Liver (tissue), 9 donors: ENCODE results near the gene DCDC2B. TPM values are rescaled to one million over a fixed set of nuclear protein-coding genes. Genes with fewer than 3 reads are reported as not detected.

Experiments
- DNase-seq: peaks from one replicate; pipeline ENCODE4 v3.0.0-alpha.2; 2017; ENCODE audit warnings: low spot score
- H3K27ac ChIP-seq, 2 donors: one replicate each; pipeline ENCODE4 v1.7.0; 2013; ENCODE audit warnings: inconsistent platforms in 2 of 2, low read length in 2 of 2, control low read depth in 1 of 2, low read depth in 1 of 2, mild to moderate bottlenecking in 1 of 2
- H3K27me3 ChIP-seq, 4 donors: one replicate each; pipeline versions ENCODE4 v1.6.1 to v1.7.0; 2013; ENCODE audit warnings: low read length in 3 of 4, inconsistent platforms in 1 of 4, mild to moderate bottlenecking in 1 of 4, moderate library complexity in 1 of 4; ENCODE audit not compliant: control insufficient read depth in 4 of 4, insufficient read depth in 4 of 4
- H3K36me3 ChIP-seq, 4 donors: one replicate each; pipeline versions ENCODE4 v1.6.1 to v1.7.0; 2013; ENCODE audit warnings: low read length in 3 of 4, mild to moderate bottlenecking in 3 of 4, low read depth in 1 of 4, moderate library complexity in 1 of 4; ENCODE audit not compliant: control insufficient read depth in 4 of 4, insufficient read depth in 3 of 4
- H3K4me1 ChIP-seq, 4 donors: one replicate each; pipeline versions ENCODE4 v1.6.1 to v1.7.0; 2013; ENCODE audit warnings: low read length in 3 of 4, mild to moderate bottlenecking in 3 of 4, moderate library complexity in 1 of 4; ENCODE audit not compliant: control insufficient read depth in 4 of 4, insufficient read depth in 4 of 4
- H3K4me3 ChIP-seq, 3 donors: one replicate each; pipeline versions ENCODE4 v1.6.1 to v1.7.0; 2013; ENCODE audit warnings: low read length in 3 of 3, control low read depth in 1 of 3, low read depth in 1 of 3, mild to moderate bottlenecking in 1 of 3
- H3K9ac ChIP-seq, 2 donors: one replicate each; pipeline ENCODE4 v1.7.0; 2013; ENCODE audit warnings: low read length in 2 of 2, mild to moderate bottlenecking in 2 of 2, moderate library complexity in 2 of 2, control low read depth in 1 of 2, low read depth in 1 of 2
- H3K9me3 ChIP-seq, 4 donors: one replicate each; pipeline versions ENCODE4 v1.6.1 to v1.7.0; 2013; ENCODE audit warnings: low read length in 3 of 4; ENCODE audit not compliant: control insufficient read depth in 4 of 4
- ATF3 ChIP-seq: IDR thresholded peaks from 2 replicates; pipeline ENCODE4 v1.6.1; 2016; ENCODE audit warnings: antibody characterized with exemption
- CTCF ChIP-seq: fragments of 150-350 bp; IDR thresholded peaks from 2 replicates; pipeline ENCODE4 v1.5.1; 2017; ENCODE audit warnings: improper control_type of control experiment, low read depth, low read length; ENCODE audit not compliant: missing input control
- EGR1 ChIP-seq, 2 donors: IDR thresholded peaks; 2 replicates each; pipeline ENCODE4 v1.6.1; 2016 to 2018; ENCODE audit warnings: antibody characterized with exemption in 2 of 2, low read depth in 2 of 2
- FOXA1 ChIP-seq: IDR thresholded peaks from 2 replicates; pipeline ENCODE4 v1.6.1; 2016; ENCODE audit warnings: antibody characterized with exemption
- FOXA2 ChIP-seq: IDR thresholded peaks from 2 replicates; pipeline ENCODE4 v1.6.1; 2016; ENCODE audit warnings: antibody characterized with exemption
- GABPA ChIP-seq, 2 donors: IDR thresholded peaks in 1 of 2; conservative IDR thresholded peaks in 1 of 2; 2 replicates each; pipeline ENCODE4 v1.6.1; 2016; ENCODE audit warnings: antibody characterized with exemption in 2 of 2, mild to moderate bottlenecking in 1 of 2, moderate library complexity in 1 of 2
- HNF4A ChIP-seq, 2 donors: conservative IDR thresholded peaks; 2 replicates each; pipeline ENCODE4 v1.6.1; 2016; ENCODE audit warnings: antibody characterized with exemption in 2 of 2, mild to moderate bottlenecking in 2 of 2
- HNF4G ChIP-seq: IDR thresholded peaks from 2 replicates; pipeline ENCODE4 v1.6.1; 2016; ENCODE audit warnings: antibody characterized with exemption
- JUND ChIP-seq, 2 donors: IDR thresholded peaks; 2 replicates each; pipeline ENCODE4 v1.6.1; 2016; ENCODE audit warnings: antibody characterized with exemption in 2 of 2
- MAX ChIP-seq: IDR thresholded peaks from 2 replicates; pipeline ENCODE4 v1.6.1; 2016; ENCODE audit warnings: antibody characterized with exemption
- NR2F2 ChIP-seq: IDR thresholded peaks from 2 replicates; pipeline ENCODE4 v1.6.1; 2016; ENCODE audit warnings: antibody characterized with exemption
- RAD21 ChIP-seq, 2 donors: IDR thresholded peaks; 2 replicates each; pipeline ENCODE4 v1.6.1; 2016; ENCODE audit warnings: antibody characterized with exemption in 2 of 2, mild to moderate bottlenecking in 2 of 2
- RXRA ChIP-seq, 2 donors: IDR thresholded peaks; 2 replicates each; pipeline ENCODE4 v1.6.1; 2017 to 2018; ENCODE audit warnings: antibody characterized with exemption in 2 of 2, mild to moderate bottlenecking in 1 of 2
- SP1 ChIP-seq: IDR thresholded peaks from 2 replicates; pipeline ENCODE4 v1.6.1; 2018; ENCODE audit warnings: antibody characterized with exemption, mild to moderate bottlenecking
- TAF1 ChIP-seq: conservative IDR thresholded peaks from 2 replicates; pipeline ENCODE4 v1.6.1; 2016; ENCODE audit warnings: antibody characterized with exemption, mild to moderate bottlenecking
- YY1 ChIP-seq: IDR thresholded peaks from 2 replicates; pipeline ENCODE4 v1.6.1; 2016; ENCODE audit warnings: antibody characterized with exemption, mild to moderate bottlenecking
- WGBS: extraction: QIAGEN DNeasy Blood & Tissue Kit; methylation state at CpG from one replicate; pipeline ENCODE4 v1.1.7; 2013; 5-methylcytosine and 5-hydroxymethylcytosine counted together
- polyA plus RNA-seq, 2 donors: library from polyadenylated mRNA; stranded (reverse) in 1 of 2; unstranded in 1 of 2; fragments of 200-250 nt in 1 of 2; fragments of >200 nt in 1 of 2; fragmentation: Nextera tagmentation in 1 of 2; extraction: Ambion mirVana in 1 of 2; gene quantifications; one replicate each; pipeline versions ENCODE4 v1.2.1 to v1.2.3, GENCODE V29; 2013 to 2015
- total RNA-seq, 2 donors: library from RNA; depleted of rRNA; stranded (reverse); fragments of >200 nt; gene quantifications; one replicate each; pipeline ENCODE4 v1.2.3, GENCODE V29; 2014
- TF ChIP-seq, protein P1 (sequence below): IDR thresholded peaks from 2 replicates; pipeline ENCODE4 v1.6.1; 2016; ENCODE audit warnings: antibody characterized with exemption, mild to moderate bottlenecking
- TF ChIP-seq, protein P2 (sequence below): IDR thresholded peaks from 2 replicates; pipeline ENCODE4 v1.6.1; 2016; ENCODE audit warnings: antibody characterized with exemption
- donor health status: healthy.
- donor health status: healthy.
- donor health status: healthy.
- donor health status: healthy.
- donor health status: healthy.

The DCDC2B gene
- total and polyA plus RNA-seq, 4 donors: 0.08 TPM; not detected in 3

DNA sequence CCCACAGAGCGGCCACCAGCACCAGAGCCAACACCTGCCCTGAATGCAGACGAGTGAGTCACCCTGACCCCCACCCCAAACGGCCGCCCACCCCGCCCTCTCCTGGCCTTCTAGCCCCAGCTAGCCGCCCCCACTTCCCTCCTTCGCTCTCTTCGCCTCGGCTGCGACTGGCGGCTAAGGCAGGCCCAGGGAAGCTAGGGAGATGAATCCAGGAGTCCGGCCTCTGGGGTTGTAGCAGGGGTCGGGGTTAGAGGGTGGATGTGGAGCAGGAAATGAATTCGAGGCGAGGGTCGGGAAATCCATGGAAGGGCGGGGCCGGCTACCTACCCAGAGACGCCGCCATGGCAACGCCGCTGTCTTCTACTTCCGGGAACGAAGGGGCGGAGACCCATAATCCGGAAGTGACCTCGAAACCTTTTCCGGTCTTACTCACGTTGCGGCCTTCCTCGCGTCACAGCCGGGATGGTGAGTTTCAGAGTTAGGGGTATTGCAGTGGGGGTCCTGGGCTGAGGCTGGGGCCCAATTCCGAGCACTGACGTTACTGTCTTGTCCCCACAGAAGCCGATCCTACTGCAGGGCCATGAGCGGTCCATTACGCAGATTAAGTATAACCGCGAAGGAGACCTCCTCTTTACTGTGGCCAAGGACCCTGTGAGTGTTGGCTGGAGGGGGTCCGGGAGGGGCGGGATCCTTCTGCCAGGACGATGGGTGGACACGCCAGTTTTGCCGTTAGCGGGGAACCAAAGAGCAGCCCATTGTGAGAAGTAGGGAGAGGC lies 13.3 kb downstream of the DCDC2B start, which contains the start of the genes EIF3I and TMEM234:
TSS of gene EIF3I (plus strand) at position 428 of the 776 bp plus-strand sequence. CDS start at position 463, 35 bp downstream.
TSS of gene TMEM234 (minus strand) at position 374 of the 776 bp plus-strand sequence. CDS start at position 343, 31 bp downstream.
- peaks cover 4 to 20% (median 9%) of the 10 kb centered on the region in 4 donors for H3K36me3 ChIP-seq
- peak within 1 kb of the TSS; percentile 91 to 94 for H3K9ac ChIP-seq

More for the DNA sequence above, 13.3 kb downstream of the DCDC2B start, which contains the start of the genes EIF3I and TMEM234:
- H3K27me3 ChIP-seq: no peaks in the 10 kb centered on the region
- peak within 1 kb of the TSS; percentile 85 to 94 (median 92) for H3K4me3 ChIP-seq
- no peaks in the 10 kb centered on the region for H3K9me3 ChIP-seq
- peak within 1 kb of the TSS; percentile 77 to 89 for H3K27ac ChIP-seq
- under 1% methylated on average over 46 of the region's 46 CpGs for WGBS
- DNase-seq: peak; percentile 89
- peaks cover 13 to 26% (median 23%) of the 10 kb centered on the region in 4 donors for H3K4me1 ChIP-seq
- no peak for TF ChIP-seq TAF1
- TF ChIP-seq GABPA (IDR thresholded peaks at IDR 0.05 in 1 of 2, conservative IDR thresholded peaks at IDR 0.05 in 1 of 2): peak; percentile 91 to 97
- peak in 1 of 2 donors; percentile 28 for TF ChIP-seq JUND (IDR thresholded peaks at IDR 0.05)
- no peak for TF ChIP-seq FOXA1
- no peak for TF ChIP-seq ATF3
- TF ChIP-seq SP1: peak; percentile 40
- peak; percentile 86 for TF ChIP-seq NR2F2
- TF ChIP-seq MAX: peak; percentile 38
- peak in 1 of 2 donors; percentile 13 for TF ChIP-seq RAD21 (IDR thresholded peaks at IDR 0.05)
- no peak for TF ChIP-seq FOXA2
- no peak for TF ChIP-seq HNF4G
- TF ChIP-seq, protein P1, sequence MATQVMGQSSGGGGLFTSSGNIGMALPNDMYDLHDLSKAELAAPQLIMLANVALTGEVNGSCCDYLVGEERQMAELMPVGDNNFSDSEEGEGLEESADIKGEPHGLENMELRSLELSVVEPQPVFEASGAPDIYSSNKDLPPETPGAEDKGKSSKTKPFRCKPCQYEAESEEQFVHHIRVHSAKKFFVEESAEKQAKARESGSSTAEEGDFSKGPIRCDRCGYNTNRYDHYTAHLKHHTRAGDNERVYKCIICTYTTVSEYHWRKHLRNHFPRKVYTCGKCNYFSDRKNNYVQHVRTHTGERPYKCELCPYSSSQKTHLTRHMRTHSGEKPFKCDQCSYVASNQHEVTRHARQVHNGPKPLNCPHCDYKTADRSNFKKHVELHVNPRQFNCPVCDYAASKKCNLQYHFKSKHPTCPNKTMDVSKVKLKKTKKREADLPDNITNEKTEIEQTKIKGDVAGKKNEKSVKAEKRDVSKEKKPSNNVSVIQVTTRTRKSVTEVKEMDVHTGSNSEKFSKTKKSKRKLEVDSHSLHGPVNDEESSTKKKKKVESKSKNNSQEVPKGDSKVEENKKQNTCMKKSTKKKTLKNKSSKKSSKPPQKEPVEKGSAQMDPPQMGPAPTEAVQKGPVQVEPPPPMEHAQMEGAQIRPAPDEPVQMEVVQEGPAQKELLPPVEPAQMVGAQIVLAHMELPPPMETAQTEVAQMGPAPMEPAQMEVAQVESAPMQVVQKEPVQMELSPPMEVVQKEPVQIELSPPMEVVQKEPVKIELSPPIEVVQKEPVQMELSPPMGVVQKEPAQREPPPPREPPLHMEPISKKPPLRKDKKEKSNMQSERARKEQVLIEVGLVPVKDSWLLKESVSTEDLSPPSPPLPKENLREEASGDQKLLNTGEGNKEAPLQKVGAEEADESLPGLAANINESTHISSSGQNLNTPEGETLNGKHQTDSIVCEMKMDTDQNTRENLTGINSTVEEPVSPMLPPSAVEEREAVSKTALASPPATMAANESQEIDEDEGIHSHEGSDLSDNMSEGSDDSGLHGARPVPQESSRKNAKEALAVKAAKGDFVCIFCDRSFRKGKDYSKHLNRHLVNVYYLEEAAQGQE: no peak
- TF ChIP-seq YY1: peak; percentile 57
- TF ChIP-seq, protein P2, sequence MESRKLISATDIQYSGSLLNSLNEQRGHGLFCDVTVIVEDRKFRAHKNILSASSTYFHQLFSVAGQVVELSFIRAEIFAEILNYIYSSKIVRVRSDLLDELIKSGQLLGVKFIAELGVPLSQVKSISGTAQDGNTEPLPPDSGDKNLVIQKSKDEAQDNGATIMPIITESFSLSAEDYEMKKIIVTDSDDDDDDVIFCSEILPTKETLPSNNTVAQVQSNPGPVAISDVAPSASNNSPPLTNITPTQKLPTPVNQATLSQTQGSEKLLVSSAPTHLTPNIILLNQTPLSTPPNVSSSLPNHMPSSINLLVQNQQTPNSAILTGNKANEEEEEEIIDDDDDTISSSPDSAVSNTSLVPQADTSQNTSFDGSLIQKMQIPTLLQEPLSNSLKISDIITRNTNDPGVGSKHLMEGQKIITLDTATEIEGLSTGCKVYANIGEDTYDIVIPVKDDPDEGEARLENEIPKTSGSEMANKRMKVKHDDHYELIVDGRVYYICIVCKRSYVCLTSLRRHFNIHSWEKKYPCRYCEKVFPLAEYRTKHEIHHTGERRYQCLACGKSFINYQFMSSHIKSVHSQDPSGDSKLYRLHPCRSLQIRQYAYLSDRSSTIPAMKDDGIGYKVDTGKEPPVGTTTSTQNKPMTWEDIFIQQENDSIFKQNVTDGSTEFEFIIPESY: no peak
- TF ChIP-seq RXRA (IDR thresholded peaks at IDR 0.05): peak in 1 of 2 donors; percentile 33
- peak; percentile 52 to 76 for TF ChIP-seq EGR1 (IDR thresholded peaks at IDR 0.05; ENCODE audit: low read depth in 2 of 2)
- TF ChIP-seq CTCF: no peak
- TF ChIP-seq HNF4A (conservative IDR thresholded peaks at IDR 0.05): no peak
